Kidney (tissue), 14 donors: ENCODE measurements around the gene JARID2. TPM values are rescaled to one million over a fixed set of nuclear protein-coding genes. Genes with fewer than 3 reads are reported as not detected.

ENCODE experiments used
- DNase-seq, 5 donors: peaks; one replicate each; pipeline ENCODE4 v3.0.0-alpha.2; 2013 to 2020
- FAIRE-seq: peaks from 2 replicates; lab custom pipeline; 2012; peaks lifted over from hg19 to GRCh38; lab: Jason Lieb, UNC
- H3K27ac ChIP-seq, 2 donors: one replicate each; pipeline ENCODE4 v1.7.0; 2013; ENCODE audit warnings: low read depth in 2 of 2, low read length in 2 of 2, inconsistent platforms in 1 of 2
- H3K27me3 ChIP-seq: one replicate; pipeline ENCODE4 v1.7.1; 2013; ENCODE audit warnings: low read length, inconsistent platforms; ENCODE audit not compliant: control insufficient read depth, insufficient read depth
- H3K36me3 ChIP-seq, 3 donors: one replicate each; pipeline versions ENCODE4 v1.7.0 to v1.7.1; 2013; ENCODE audit warnings: low read length in 3 of 3, control low read depth in 1 of 3, inconsistent platforms in 1 of 3; ENCODE audit not compliant: insufficient read depth in 3 of 3, control insufficient read depth in 2 of 3
- H3K4me1 ChIP-seq, 3 donors: one replicate each; pipeline versions ENCODE4 v1.7.0 to v1.7.1; 2013; ENCODE audit warnings: low read length in 3 of 3, inconsistent platforms in 1 of 3, low read depth in 1 of 3; ENCODE audit not compliant: control insufficient read depth in 2 of 3, insufficient read depth in 2 of 3
- H3K4me3 ChIP-seq, 3 donors: one replicate each; pipeline versions ENCODE4 v1.7.0 to v1.8.1; 2013; ENCODE audit warnings: low read length in 3 of 3, control low read depth in 1 of 3, inconsistent platforms in 1 of 3
- H3K9ac ChIP-seq, 3 donors: one replicate each; pipeline versions ENCODE4 v1.7.0 to v1.7.1; 2013; ENCODE audit warnings: low read length in 3 of 3, control low read depth in 1 of 3, inconsistent platforms in 1 of 3
- H3K9me3 ChIP-seq, 3 donors: one replicate each; pipeline versions ENCODE4 v1.7.0 to v1.7.1; 2013; ENCODE audit warnings: low read length in 3 of 3, control low read depth in 1 of 3, inconsistent platforms in 1 of 3; ENCODE audit not compliant: control insufficient read depth in 2 of 3, insufficient read depth in 1 of 3
- CTCF ChIP-seq: IDR thresholded peaks from 3 replicates; pipeline ENCODE4 v1.5.1; 2012; ENCODE audit warnings: mild to moderate bottlenecking, moderate library complexity, borderline replicate concordance; ENCODE audit not compliant: insufficient read depth; ENCODE audit errors: extremely low read depth
- intact Hi-C: fragments of 100-400 bp; cut with DNase I; formaldehyde crosslinking; loops from one replicate; pipeline ENCODE4 v1.11.1; 2022
- polyA plus RNA-seq: library from polyadenylated mRNA; stranded (reverse); fragments of 350-450 nt; fragmentation: Illumina TruSeq; extraction: RNeasy Lipid Tissue Mini Kit (QIAGEN cat#74804); gene quantifications from one replicate; pipeline ENCODE4 v1.2.3, GENCODE V29; 2014; ENCODE audit warnings: low read depth, low replicate concordance; ENCODE audit not compliant: insufficient read depth
- total RNA-seq: library from RNA; stranded (reverse); fragmentation: NEBNext Ultra II Directional; extraction: Animal tissue kit (Norgen Biotek cat#: 25700); gene quantifications from one replicate; pipeline ENCODE4 v1.2.1, GENCODE V29; 2021
- donor health status: control.
- donor health status: control.
- donor health status: control.
- donor health status: control.
- donor health status: control.
- donor health status: DM: yes; HTN: yes; CAD: no.
- donor health status: Normal renal cell carcinoma (clear cell type).

Gene JARID2
- total and polyA plus RNA-seq, 2 donors from 2014 or later, result 1.8 to 12.3 TPM

- no peaks in the 10 kb centered on the region for H3K27me3 ChIP-seq
- no peak overlapping the region for H3K27ac ChIP-seq
- TF ChIP-seq CTCF, result no peak
- no peak for DNase-seq
- no peaks in the 10 kb centered on the region for H3K9me3 ChIP-seq
- intact Hi-C loops, result no loop called here
- peaks cover 4 to 9% (median 5%) of the 10 kb centered on the region in 3 donors for H3K4me1 ChIP-seq
- no peak overlapping the region for H3K9ac ChIP-seq
- no peak overlapping the region for H3K4me3 ChIP-seq
- FAIRE-seq, result no peak
- no peaks in the 10 kb centered on the region for H3K36me3 ChIP-seq
These were observed 160.6 kb downstream of the JARID2 start for GRCh38 chr6:15406452-15406851.

- Histone ChIP-seq H3K27me3 (no peaks in the 10 kb centered on the region), H3K9ac (no peak overlapping the region), H3K4me3 (no peak overlapping the region), H3K9me3 (no peaks in the 10 kb centered on the region), H3K36me3 (no peaks in the 10 kb centered on the region), H3K4me1 (peaks cover 0 to 5% (median 5%) of the 10 kb centered on the region in 3 donors), H3K27ac (no peak overlapping the region)
- no peak for FAIRE-seq
- DNase-seq, result no peak
- no peak for TF ChIP-seq CTCF
- intact Hi-C loops, result no loop called here
These were observed 162.1 kb downstream of the JARID2 start for GRCh38 chr6:15408008-15408407.

- H3K4me3 ChIP-seq, result no peak overlapping the region
These were observed 162.9 kb downstream of the JARID2 start for GRCh38 chr6:15408758-15409157.

More at GRCh38 chr6:15408758-15409157, 162.9 kb downstream of the JARID2 start:
- no peak overlapping the region for H3K27ac ChIP-seq
- H3K9me3 ChIP-seq, result no peaks in the 10 kb centered on the region
- H3K4me1 ChIP-seq, result peaks cover 4 to 8% (median 4%) of the 10 kb centered on the region in 3 donors
- H3K9ac ChIP-seq, result no peak overlapping the region
- H3K36me3 ChIP-seq, result no peaks in the 10 kb centered on the region
- no peak for TF ChIP-seq CTCF
- no peak for DNase-seq
- intact Hi-C loops, result no loop called here
- H3K27me3 ChIP-seq, result no peaks in the 10 kb centered on the region
- no peak for FAIRE-seq
